HG02588 (cell line): ENCODE data around the gene ANKS1A.

Experiments
- ATAC-seq: cut with Tn5 transposase; IDR thresholded peaks from one replicate; pipeline ENCODE4 v1.9.1; 2021; ENCODE audit warnings: mild to moderate bottlenecking, moderate library complexity; ENCODE audit not compliant: unreplicated experiment

Gene ANKS1A

DNA sequence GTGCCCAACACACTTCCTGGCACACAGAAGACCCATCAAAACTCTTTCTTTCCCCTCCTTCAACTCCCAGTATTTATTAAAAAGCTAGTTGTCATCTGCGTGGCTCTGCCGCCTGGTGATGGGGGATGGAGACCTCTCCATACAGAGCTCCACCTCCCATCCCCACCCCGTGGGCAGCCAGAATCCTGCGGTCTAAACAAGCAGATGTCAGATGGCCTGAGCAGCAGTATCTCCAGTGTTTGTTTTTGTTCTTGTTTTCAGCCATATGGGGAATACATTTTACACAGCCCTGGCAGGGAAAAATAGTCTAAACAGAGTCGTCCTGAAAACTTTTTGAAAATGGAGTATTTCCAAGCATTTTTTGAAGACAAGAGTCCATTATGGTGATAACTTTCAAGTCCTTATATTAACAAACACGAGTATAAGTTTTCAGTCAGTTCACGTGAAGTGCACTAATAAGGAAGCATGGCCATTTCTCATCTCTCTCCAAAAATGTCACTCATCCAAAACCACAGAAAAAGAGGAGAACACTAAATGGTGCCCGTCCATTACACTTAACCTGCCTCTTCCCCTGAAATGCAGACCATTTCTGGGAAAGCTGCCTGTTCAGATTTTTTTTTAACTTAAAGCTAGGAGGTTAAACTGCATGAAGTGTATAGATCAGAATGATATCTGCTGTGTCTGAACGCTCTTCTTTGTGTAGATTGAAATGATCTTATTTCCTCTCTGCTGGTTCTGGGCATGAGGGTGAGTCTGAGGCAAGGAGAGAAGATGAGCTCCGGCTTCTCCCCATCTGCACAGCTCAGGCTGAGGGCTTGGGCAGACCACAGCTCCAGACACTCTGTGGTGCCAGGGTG is 161.1 kb downstream of the ANKS1A start:
- ATAC-seq = no peak

DNA sequence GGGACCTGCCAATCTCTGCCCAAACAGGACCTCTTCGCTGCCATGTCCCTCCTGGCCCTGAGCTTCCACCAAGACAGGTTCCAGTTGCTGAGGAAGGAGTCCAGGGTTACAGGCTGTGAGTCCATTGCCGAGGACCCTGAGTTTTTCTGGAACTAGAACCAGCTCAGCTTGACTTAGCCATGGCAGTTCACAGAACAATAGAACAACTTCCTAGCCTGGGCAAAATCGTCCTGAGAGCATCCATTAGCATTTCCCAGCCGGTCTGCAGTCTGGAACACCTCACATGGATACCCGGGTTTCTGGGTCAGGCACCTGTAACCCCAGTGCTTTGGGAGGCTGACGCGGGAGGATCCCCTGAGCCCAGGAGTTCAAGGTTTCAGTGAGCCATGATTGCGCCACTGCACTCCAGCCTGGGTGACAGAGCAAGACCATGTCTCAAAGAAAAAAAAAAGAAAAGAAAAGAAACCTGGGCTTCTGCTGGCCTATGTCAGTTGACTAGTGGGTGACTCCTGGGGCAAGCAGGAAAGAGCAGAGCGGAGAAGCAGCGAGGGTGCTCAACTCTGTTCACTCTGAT is 161.8 kb downstream of the ANKS1A start:
- no peak for ATAC-seq

DNA sequence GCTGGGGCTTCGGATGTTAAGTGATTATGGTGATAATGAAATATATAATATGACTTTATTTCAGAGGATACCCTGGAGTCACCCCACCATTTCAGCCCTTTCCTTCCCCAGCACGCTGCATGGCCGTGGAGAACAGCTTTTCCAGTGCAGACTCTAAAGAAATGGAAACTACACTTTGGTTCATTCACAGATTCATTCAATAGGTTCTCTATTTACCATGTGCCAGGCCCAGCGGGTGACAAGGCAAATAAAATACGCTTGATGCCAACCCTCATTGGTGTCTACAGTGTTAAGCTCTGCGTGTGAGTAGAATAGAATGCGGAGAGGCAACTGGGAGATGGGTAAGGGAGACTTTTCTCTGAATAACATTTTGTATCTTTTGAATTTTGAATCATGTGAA is 162.3 kb downstream of the ANKS1A start:
- no peak for ATAC-seq

DNA sequence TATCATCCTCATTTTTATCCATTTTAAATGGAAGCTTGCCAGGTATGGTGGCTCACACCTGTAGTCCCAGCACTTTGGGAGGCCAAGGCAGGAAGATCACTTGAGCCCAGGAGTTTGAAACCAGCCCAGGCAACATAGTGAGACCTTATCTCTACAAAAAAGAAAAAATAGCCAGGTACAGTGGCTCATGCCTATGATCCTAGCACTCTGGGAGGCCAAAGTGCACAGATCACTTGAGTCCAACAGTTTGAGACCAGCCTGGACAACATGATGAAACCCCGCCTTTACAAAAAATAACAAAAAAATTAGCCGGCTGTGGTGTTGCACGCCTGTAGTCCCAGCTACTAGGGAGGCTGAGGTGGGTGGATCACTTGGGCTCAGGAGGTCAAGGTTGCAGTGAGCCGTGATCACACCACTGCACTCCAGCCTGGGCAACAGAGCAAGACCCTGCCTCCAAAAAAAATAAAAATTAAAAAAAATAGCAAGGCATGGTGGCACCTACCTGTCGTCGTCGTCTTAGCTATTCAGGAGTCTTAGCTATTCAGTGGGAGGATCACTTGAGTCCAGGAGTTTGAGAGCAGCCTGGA is 163.0 kb downstream of the ANKS1A start:
- ATAC-seq = no peak

DNA sequence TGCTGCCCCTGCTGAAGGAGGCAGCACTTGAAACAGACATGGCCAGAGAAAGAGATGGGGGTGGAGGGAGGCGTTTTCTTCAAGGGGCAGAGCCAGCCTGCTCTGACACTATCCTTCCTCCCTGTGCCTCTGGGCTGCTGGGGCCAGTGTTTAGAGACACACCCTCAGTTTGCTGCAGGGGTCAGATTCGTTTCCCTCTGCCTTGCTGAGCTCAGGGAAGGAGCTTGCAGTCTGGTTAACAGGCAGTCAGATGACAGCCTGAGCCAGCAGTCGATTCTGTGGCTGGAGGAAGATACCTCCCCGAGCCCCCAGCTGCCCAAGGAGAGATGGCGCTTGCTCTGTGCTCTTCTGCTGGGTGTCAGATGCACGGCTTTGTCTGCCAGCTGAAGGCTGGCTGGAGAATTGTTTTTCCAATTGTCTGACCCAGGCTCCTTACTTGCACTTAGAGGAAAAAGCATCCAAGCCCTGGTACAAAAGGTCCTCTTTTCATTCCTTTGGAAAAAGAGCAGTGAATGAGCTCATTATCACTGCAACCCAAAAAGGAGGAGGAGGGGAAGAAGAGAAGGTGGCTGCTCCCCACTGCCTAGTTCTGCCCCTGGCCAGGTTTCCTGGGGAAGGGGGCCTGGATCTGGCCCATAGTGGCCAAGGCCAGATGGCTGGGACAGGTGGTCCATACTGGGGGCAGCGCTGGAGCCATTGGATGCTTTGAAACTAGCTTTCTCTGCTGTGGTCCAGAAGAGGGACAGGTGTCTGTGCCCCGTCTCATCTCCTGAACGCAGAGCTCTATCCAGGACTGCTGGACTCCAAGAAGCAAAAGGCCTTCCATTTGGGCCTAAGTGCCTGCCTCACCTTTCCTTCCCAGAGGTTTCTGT is 163.9 kb downstream of the ANKS1A start:
- ATAC-seq = no peak

DNA sequence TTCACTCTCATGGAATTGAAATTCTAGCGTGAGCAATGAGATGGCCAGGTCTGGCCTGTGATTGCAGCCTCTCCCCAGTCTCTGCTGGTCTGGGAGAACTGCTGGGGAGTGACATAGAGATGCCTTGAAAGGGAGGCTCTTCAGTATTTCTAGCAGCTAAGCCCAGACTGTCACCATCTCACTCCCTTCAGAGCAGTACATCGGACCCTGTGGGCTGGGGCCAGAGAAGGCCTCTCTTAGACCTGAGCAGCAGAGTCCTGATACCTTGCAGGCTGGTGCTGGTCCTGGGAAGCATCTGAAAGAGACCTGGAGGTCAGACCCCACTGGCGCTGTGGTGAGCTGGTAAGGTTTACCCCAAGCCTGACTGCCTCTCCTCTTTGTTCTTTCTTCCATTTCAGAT is 164.6 kb downstream of the ANKS1A start:
- no peak for ATAC-seq

DNA sequence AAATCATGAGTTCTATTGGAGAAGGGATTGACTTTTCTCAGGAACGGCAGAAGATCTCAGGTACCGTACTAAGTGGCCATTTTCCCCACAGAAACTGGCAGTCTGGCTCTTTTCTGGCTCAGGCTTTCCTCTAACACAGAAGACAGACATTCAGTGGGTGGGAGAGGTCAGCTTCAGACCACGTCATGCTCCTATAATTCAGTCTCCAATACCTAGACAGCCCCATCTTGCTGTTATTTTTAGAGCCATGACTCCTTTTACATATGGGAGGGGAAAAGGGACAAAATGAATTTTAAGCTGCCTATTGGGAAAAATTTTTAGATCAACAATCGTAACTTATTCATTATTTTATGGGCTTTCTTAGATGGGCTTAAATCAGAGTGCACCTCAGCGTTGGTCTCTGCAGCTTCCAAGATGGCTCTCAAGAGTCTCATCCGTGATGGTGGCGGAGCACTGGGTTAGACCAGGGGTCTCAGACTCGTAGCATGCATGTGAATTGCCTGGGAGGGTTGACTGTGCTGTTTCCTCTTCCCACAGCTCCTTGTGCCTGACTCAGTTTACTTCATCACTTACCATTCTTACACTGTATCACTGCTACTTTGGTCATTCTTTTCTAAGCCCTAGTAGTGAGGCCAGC is 165.2 kb downstream of the ANKS1A start:
- ATAC-seq = no peak

DNA sequence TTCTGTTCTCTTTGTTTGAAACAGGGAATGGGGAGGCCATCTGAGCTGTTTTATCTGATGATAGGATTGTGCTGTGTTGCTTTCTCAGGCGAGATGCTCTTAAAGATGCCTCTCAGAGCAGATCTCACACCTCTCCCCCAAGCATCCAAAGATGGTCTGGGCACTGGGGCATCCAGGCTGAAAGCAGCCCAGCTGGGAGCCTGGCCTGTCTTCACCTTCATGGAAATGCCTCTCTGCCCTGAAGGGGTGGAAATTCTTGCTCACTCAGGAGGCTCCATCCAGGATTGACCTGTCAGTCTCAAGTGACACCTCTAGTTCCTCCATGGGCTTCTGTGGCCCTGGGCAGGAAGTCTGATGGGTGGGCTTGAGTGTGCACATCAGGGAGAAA is 165.7 kb downstream of the ANKS1A start:
- no peak for ATAC-seq

DNA sequence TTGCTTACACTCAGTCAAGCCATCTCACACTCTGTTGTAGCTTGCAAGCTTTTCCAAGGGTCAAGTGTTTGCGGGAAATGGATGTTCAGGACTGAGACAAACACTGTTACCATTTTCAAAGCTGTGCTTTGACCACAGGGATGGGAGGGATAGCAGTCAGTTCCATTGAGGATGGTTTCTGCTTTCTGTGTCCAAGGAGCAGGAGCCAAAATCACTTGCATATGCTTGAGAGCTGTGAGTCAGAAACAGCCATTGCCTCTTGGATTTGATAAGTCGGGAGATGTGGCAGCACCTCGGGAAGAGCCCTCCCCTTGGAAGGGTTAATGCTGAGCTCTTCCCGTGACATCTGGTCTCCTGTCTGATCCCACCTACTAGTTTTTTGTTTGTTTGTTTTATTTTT is 166.8 kb downstream of the ANKS1A start:
- no peak for ATAC-seq

DNA sequence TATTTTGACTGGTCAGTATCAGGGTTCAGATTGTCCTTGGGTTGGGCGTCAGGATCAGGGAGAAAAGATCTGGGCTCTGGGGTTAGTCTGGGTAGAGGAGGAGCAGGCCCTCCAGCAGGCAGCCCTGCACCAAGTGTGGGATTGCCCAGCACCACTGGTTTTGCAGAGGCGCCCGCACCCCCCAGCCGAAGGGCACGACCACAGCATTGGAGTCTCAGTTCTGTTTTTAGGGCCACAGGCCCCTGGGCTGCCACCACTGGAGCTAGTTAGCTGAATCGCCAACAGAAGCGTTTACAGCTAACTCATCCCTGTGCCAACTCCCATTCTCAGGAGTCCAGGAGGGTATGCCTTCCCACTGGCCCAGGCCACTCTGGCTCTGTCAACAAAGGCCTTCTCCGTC is 167.9 kb downstream of the ANKS1A start:
- no peak for ATAC-seq

DNA sequence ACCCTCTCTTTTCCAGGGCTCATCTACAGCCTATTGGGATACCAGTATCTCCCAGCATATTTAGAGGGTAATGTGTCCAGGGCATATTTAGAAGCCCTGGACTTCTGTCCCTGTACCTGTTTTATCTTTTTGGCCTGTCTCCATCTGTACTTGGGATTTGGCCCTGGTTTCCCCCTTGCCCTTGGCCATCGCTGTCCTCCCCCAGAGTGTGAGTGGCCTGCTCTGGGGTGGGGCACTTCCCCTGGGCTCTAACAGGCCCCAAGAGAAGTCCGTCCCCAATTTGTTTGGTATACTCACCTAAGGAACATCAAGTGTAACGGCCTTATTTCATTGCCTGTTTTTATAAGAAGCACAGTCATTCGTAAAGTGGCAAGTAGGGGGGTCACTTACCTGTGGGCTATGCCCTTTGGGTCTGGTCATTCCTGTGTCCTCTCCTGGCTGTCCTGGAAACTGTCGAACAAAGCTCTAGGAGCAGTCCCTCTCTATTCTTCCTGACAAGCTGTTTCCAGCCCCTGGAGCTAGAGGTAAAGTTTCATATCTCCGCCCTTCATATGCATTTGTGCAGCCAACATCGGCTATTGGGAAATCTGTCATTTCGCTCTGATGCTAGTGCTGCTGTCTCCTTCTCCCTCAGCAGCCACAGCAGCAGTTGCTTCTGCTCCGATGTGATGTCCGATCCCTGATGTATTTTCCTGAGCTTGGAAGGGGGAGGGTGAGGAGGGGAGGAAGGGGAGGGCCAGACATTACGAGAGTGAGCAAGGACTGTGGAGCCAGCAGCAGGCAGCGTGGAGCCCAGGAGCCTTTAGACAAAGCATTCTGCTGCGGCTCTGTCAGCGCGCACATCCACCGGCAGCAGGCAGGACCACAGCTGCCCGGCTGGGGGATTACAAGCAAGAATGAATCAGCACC is 168.6 kb downstream of the ANKS1A start:
- ATAC-seq = no peak

DNA sequence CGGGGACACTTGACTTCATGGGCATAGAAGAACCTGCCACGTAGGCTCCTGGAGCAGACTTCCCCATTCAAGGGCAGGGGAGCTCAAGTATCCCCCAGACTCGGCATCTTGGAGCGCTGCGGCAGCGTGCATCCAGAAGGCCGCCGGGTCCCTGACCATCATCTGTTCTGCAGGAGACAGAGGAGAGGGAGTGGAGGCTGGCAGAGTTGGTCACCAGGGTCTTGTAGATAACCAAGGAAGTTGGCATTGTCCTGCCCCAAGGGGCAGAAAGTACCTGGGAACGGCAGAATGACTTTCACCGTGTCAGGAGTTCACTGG is 169.3 kb downstream of the ANKS1A start:
- no peak for ATAC-seq

DNA sequence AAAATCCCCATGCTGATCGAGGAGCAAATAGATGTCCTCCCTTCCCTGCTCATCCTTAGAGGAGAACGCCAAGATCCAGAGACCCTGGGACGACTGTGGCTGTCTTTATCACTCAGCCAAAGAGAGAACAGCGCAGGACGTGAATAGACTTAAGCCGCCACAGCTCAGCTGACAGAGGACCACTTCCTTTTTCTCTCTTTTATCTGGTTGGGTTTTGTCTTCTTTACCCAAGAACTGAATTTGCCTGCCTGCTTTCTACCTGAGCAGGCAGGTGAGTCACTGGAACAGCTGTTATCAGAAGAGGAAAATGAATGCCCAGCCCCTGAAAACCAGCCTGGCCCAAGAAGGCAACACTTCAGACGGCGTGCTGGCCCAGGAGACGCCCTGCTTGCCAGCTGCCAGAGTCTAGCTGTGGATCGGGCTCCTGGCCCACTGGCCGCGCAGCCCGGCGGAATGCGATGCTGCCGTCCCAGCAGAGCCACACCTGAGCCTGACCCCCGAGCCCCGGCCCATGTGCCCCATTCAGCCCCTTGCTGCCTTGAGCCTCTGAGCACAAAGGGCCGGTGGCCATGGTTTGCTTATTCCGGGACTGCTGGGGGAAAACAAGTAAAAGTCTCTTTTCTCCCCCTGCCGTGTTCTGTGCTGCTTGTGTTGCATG is 169.9 kb downstream of the ANKS1A start:
- ATAC-seq = no peak

DNA sequence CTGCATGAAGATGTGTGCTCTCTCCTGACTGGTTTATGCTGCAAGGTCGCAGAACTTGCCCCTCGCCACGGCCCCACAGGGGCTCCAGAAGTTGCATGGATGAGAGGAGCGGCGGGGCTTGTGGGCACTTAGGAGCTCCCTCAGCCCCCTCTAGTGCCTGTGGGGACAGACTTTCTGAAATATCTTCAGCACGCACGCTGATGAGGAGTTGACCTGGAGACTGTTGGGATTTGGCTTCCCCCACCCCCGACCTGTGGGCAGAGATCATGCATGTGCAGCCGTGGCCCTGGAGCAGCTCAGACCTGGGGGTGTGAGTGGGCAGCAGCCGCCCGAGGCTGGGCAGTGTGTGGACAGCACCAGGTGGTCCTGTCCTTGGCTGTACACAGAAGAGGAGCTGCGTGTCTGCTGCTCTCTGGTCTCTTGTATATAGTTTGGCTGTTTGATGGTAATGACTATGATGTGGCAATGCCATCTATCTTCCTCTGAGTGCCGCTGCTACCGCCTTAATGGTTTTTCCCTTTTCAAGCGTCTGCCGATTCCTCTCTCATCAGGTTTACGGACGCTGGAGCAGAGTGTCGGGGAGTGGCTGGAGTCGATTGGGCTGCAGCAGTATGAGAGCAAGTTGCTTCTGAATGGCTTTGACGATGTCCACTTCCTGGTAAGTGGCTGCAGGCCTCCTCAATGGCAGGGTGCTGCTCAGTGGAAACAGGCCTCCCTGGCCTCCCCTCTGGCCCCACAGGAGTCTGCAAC is 170.7 kb downstream of the ANKS1A start:
- ATAC-seq = no peak

DNA sequence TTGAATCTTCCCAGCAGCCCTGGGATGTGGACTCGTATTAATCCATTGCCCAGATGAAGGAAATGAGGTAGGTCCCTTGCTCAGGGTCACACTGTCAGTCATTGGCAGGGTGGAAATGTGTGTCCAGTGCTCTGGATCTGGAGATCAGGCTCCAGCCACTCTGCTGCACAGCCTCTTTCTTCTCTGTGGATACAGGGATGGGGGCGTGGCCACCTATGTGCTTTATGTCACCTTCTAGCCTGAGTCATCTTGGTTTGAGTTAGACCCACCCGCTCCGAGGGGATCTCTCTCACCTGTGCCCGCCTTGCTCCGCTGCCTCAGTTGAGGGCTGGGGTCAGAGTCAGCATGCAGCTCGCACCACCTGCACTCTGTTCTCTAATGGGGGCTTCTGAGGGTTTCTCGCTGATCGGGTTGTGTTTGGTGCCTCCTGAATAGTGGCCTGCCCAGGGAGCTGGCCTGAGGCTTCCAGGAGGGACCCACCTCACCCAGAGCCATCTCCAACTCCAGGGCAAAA is 172.1 kb downstream of the ANKS1A start:
- ATAC-seq = no peak

DNA sequence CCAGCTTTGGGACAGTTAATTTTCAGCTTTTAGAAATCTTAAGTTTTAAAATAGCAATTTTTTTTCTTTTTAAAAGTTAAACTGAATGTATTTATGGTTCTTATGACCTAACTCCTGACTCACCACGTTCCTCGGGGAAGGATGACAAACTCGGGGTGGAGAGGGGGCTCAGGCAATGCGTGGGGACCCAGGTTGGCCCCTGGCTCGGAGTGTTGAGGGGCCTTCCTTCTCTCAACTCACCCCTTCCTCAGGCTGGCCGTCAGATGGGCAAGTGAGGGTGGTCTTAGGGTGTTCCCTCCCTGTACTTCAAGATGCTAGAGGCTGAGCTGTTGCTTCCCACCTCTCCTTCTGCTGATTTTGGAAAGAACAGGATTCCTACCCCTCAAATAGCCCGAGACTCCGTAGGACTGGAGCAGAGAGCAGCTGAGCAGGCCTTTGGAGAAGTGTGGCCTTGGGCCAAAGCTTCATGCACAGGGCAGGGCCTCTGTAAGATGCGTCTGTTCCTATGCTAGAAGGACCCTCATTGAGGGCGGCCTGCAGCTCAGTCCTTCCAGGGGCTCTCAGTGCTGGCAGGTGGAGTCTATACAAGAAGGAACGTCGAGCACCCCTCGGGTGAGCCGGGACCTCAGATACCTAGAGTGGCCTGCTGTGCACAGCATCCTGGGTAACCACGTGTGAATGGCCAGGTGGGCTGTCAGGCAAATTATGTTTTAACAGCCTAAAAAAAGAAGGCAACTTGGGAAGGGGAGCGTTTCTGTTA is 172.8 kb downstream of the ANKS1A start:
- no peak for ATAC-seq

DNA sequence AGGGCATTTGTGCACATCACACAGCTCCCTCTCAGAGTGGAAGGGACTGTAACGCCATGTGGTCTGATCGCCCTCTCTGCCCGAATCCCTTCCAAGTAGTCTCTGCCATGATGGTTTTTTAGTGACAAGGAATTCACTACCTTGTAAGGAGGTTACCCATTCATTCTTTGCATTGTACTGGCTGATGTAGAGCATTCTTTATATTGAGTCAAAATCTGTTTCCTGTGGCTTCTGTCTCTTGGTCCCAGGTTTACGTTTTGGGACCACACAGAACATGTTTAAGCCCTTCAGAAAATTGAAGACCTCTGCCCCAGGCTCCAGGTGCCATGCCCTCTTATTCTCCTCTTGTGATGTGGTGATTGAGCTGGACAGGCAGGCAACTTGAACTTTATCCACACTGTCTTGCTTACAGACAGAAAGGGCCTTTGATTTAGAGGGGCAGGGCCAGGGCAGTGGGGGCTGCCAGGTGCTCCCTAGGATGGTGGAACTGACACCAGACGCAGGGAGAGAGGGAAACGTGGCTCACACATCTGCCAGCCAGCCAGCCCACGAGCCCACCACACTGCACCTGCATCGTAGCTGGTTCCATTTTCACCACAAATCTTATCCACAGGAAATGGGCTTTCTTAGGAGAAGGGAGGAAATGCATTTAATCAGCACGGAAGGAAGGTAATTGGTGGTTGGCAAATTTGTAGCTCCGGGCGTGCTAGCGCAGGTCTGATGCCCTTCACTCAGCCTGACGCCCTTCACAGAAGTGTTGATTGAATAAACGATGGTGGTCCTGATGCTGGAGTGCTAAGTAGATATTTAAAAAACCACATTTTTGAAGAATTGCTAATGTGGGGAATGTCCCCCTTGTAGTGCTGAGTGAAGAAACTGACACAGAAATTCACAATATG is 173.9 kb downstream of the ANKS1A start:
- ATAC-seq = no peak
